ENCODE measurements around the gene ZNRF2.

ZNRF2 gene

DNA sequence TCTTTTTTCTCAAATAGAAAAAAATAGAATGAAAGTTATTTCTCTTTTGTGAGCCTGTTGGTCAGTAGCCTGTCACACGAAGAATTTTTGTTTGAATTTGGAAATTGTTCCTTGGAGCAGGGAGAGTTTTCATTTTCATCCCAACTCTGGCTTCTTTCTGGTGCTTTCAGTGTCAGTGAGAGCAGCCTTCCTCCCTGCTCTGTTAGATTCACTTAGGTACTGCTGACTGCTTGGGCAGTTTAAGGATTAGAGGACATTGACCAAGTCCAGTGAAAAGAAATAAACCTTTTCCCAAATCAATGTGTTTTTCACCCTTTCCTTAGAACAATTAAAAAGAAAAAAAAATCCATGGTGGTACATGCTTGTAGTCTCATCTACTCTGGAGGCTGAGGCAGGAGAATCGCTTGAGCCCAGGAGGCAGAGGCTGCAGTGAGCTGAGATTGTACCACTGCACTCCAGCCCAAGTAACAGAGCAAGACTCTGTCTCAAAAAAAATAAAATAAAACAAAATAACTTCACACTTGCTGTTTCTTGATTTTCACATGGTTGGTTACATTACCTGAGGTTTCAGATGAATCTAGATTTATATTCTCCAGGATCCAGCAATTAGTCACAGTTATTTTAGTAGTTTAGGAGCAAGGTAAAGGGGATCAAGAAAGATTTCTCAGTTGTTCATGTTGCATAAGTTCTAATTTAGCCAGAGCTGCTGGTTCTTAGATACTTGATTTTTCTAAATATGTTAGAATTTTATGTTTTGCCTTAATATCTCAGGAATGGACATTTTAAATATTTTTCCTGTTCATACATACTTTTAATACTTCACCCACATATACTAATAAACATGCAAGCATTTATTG is 63.1 kb downstream of the ZNRF2 start:
- peak overlapping the region; percentile 19 for H3K4me3 ChIP-seq (ENCODE audit: low read depth, low read length)
- peak; percentile 24 for DNase-seq (ENCODE audit: low read depth)
- TF ChIP-seq, protein P1, sequence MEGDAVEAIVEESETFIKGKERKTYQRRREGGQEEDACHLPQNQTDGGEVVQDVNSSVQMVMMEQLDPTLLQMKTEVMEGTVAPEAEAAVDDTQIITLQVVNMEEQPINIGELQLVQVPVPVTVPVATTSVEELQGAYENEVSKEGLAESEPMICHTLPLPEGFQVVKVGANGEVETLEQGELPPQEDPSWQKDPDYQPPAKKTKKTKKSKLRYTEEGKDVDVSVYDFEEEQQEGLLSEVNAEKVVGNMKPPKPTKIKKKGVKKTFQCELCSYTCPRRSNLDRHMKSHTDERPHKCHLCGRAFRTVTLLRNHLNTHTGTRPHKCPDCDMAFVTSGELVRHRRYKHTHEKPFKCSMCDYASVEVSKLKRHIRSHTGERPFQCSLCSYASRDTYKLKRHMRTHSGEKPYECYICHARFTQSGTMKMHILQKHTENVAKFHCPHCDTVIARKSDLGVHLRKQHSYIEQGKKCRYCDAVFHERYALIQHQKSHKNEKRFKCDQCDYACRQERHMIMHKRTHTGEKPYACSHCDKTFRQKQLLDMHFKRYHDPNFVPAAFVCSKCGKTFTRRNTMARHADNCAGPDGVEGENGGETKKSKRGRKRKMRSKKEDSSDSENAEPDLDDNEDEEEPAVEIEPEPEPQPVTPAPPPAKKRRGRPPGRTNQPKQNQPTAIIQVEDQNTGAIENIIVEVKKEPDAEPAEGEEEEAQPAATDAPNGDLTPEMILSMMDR (IDR thresholded peaks at IDR 0.05; ENCODE audit: low read depth, low read length), result no peak
- TF ChIP-seq, protein P2, sequence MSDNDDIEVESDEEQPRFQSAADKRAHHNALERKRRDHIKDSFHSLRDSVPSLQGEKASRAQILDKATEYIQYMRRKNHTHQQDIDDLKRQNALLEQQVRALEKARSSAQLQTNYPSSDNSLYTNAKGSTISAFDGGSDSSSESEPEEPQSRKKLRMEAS (IDR thresholded peaks at IDR 0.05; ENCODE audit: low read depth, low read length), result no peak
- no peak for TF ChIP-seq MYC (IDR thresholded peaks at IDR 0.05; ENCODE audit: low read depth, low read length)
- no peak for TF ChIP-seq POLR2A (IDR thresholded peaks at IDR 0.05; ENCODE audit: extremely low read depth, insufficient read length)

DNA sequence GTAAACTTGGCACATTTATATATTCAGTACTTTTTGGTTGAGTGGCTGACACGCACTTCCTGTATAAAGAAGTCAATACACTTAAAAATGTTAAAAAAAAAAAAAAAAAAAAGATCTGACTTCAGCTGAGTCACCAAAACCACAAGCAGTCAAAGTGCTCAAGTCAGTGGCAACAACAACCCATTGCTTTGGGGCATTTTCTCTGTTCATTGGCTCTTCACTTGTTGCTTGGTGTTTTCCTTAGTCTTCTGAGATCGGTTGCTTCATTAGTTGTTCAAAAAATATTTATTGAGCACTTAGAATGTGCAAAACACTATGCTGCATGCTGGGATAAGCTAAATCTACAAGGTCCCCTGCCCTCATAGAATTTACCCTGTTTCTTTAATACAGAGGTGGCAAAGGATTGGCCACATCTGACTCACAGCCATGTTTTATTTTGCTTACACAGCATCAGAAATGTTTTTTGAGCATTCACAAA is 63.7 kb downstream of the ZNRF2 start:
- TF ChIP-seq POLR2A (IDR thresholded peaks at IDR 0.05; ENCODE audit: extremely low read depth, insufficient read length), result no peak
- peak; percentile 93 for DNase-seq (ENCODE audit: low read depth)
- H3K4me3 ChIP-seq (ENCODE audit: low read depth, low read length), result peak overlapping the region; percentile 42

DNA sequence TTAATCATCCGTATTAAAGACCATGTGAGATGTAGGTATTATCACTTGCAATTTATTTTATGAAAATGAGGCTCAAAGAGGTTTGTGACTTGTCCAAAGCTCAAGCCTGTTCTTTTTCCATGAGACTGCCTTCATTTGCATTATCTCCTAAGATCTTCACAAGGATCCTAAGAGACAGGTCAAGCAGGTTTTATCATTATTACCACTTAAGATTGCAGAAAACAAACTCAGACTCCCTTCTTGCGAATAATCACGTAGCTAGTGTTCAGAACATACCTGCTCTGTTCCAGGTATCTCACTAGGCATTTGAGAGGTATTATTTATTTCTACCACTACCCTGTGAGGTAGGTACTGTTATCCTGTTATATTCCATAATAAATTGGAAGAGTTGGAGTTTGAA is 64.8 kb downstream of the ZNRF2 start:
- no peak for DNase-seq (ENCODE audit: low read depth)
- TF ChIP-seq POLR2A (IDR thresholded peaks at IDR 0.05; ENCODE audit: extremely low read depth, insufficient read length), result no peak
- TF ChIP-seq, protein P2 (IDR thresholded peaks at IDR 0.05; ENCODE audit: low read depth, low read length), result no peak
- no peak for TF ChIP-seq MYC (IDR thresholded peaks at IDR 0.05; ENCODE audit: low read depth, low read length)
- TF ChIP-seq, protein P1 (IDR thresholded peaks at IDR 0.05; ENCODE audit: low read depth, low read length), result no peak
- H3K4me3 ChIP-seq (ENCODE audit: low read depth, low read length), result no peak overlapping the region

DNA sequence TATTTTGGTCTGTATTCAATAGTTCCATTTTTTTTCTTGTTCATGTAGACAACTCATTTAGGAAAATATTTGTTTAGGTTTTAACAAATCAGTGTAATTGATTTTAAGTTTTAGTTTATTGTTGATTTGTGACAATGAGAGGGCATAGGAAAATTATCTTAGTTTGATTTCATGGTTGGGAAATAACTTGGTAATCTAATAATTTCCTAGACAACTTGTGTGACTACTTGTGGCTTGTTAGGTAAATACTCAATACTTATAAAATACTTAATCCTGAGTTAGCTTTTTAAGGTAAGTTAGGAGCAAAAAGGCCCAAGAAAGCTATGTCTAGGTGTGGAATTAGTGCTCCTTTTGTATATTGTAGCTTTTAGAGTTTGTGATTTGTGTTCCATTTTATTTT is 65.4 kb downstream of the ZNRF2 start:
- no peak for DNase-seq (ENCODE audit: low read depth)
- TF ChIP-seq MYC (IDR thresholded peaks at IDR 0.05; ENCODE audit: low read depth, low read length) (no peak), POLR2A (IDR thresholded peaks at IDR 0.05; ENCODE audit: extremely low read depth, insufficient read length) (no peak)
- TF ChIP-seq, protein P1 (IDR thresholded peaks at IDR 0.05; ENCODE audit: low read depth, low read length), result no peak
- TF ChIP-seq, protein P2 (IDR thresholded peaks at IDR 0.05; ENCODE audit: low read depth, low read length), result no peak
- no peak overlapping the region for H3K4me3 ChIP-seq (ENCODE audit: low read depth, low read length)

DNA sequence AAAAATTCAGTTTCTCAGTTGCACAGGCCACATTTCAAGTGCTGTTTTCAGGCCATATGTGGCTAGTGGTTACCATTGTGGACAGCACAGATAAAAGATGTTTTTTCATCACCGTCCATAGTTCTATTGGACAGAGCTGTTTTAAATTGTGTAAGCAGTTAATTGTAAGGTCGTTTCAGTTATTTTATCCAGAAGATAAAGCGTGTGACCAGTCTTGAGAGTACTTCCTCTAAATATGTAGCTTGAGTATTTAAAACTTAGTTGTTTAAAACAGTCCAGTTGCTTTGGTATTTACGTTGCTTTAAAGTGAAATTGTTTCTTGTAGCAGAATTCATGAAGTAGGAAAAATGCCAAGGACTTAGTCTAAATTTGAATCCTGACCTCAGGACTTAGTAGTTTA is 66.9 kb downstream of the ZNRF2 start:
- no peak overlapping the region for H3K4me3 ChIP-seq (ENCODE audit: low read depth, low read length)
- peak; percentile 62 for DNase-seq (ENCODE audit: low read depth)
- TF ChIP-seq MYC (IDR thresholded peaks at IDR 0.05; ENCODE audit: low read depth, low read length), result peak; percentile 28; the same call in 1 of the 2 replicates
- no peak for TF ChIP-seq POLR2A (IDR thresholded peaks at IDR 0.05; ENCODE audit: extremely low read depth, insufficient read length)

DNA sequence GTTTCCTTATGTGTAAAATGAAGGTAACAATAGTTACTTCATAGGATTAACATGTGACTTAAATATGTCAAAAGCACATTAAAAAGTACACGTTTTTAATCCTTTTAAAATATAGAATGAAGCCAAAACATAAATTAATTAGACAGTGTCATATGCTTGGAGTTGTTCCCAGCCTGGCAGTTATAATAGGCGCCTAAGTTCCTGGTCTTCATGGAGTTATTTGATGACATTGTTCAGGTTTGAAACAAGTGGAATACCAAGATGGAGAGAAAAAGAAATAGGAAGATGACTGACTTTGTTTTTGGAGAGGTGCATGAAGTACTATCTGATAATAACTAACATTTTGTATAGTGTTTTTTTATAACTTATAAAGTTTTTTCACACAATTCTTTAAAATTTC is 67.3 kb downstream of the ZNRF2 start:
- no peak overlapping the region for H3K4me3 ChIP-seq (ENCODE audit: low read depth, low read length)
- DNase-seq (ENCODE audit: low read depth), result peak; percentile 21
- TF ChIP-seq MYC (IDR thresholded peaks at IDR 0.05; ENCODE audit: low read depth, low read length), result no peak
- TF ChIP-seq, protein P2 (IDR thresholded peaks at IDR 0.05; ENCODE audit: low read depth, low read length), result no peak
- TF ChIP-seq, protein P1 (IDR thresholded peaks at IDR 0.05; ENCODE audit: low read depth, low read length), result no peak
- TF ChIP-seq POLR2A (IDR thresholded peaks at IDR 0.05; ENCODE audit: extremely low read depth, insufficient read length), result no peak
